ENCODE results near the gene PADI6.

DNA sequence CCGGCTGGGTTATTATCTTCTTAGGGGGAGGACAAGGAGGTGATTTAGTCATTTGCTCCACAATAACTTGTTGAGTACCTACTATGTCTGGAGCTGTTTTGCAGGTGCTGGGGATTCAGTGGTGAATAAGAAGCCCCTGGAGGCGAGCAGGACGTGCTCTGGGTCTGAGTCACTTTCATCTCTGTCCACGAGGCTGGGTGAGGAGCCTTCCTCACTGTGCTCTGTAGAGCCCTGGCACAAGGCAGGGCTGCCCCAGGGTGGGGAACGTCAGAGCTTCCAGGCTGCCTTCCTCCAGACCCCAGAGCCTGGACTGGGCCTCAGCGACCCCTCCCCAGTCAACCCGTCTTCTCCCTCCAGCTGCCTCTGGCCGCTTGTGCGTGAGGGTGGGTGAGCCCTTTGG lies 2.5 kb upstream of the PADI6 start:
- TF ChIP-seq, protein P1, sequence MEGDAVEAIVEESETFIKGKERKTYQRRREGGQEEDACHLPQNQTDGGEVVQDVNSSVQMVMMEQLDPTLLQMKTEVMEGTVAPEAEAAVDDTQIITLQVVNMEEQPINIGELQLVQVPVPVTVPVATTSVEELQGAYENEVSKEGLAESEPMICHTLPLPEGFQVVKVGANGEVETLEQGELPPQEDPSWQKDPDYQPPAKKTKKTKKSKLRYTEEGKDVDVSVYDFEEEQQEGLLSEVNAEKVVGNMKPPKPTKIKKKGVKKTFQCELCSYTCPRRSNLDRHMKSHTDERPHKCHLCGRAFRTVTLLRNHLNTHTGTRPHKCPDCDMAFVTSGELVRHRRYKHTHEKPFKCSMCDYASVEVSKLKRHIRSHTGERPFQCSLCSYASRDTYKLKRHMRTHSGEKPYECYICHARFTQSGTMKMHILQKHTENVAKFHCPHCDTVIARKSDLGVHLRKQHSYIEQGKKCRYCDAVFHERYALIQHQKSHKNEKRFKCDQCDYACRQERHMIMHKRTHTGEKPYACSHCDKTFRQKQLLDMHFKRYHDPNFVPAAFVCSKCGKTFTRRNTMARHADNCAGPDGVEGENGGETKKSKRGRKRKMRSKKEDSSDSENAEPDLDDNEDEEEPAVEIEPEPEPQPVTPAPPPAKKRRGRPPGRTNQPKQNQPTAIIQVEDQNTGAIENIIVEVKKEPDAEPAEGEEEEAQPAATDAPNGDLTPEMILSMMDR (IDR thresholded peaks at IDR 0.05): no peak
- TF ChIP-seq POLR2A (IDR thresholded peaks at IDR 0.05): no peak
